MM.1S (cell line): ENCODE measurements around the gene ATAD3B.

Experiments
- DNase-seq: peaks from one replicate; pipeline ENCODE4 v3.0.0-alpha.2; 2015
- H2AFZ ChIP-seq: fragments of 300-600 bp; sonication (generic); 2 replicates; pipeline ENCODE4 v1.6.0; 2016; ENCODE audit warnings: antibody characterized with exemption, low read length
- H3F3A ChIP-seq: fragments of 300-600 bp; sonication (generic); 2 replicates; pipeline ENCODE4 v1.6.1; 2016; ENCODE audit warnings: mild to moderate bottlenecking, antibody characterized with exemption, low read length, moderate library complexity, mixed read lengths; ENCODE audit not compliant: insufficient read depth
- H3K27ac ChIP-seq: fragments of 300-600 bp; sonication (generic); 2 replicates; pipeline ENCODE4 v1.5.1; 2016; ENCODE audit warnings: mild to moderate bottlenecking, low read length
- H3K27me3 ChIP-seq: fragments of 300-600 bp; sonication (generic); replicated peaks from 2 replicates; pipeline ENCODE4 v1.6.0; 2016; ENCODE audit warnings: low read length; ENCODE audit not compliant: insufficient read depth
- H3K36me3 ChIP-seq: fragments of 300-600 bp; sonication (generic); replicated peaks from 2 replicates; pipeline ENCODE4 v1.6.1; 2016; ENCODE audit warnings: mild to moderate bottlenecking, low read length, mixed read lengths; ENCODE audit not compliant: insufficient read depth
- H3K4me1 ChIP-seq: fragments of 300-600 bp; sonication (generic); 2 replicates; pipeline ENCODE4 v1.6.1; 2016; ENCODE audit warnings: low read length, mixed read lengths
- H3K4me2 ChIP-seq: fragments of 300-600 bp; sonication (generic); 2 replicates; pipeline ENCODE4 v1.6.0; 2016; ENCODE audit warnings: low read depth, low read length
- H3K4me3 ChIP-seq: fragments of 300-600 bp; sonication (generic); 2 replicates; pipeline ENCODE4 v1.5.1; 2016; ENCODE audit warnings: low read length, mixed read lengths
- H3K79me2 ChIP-seq: fragments of 300-600 bp; sonication (generic); 2 replicates; pipeline ENCODE4 v1.6.1; 2016; ENCODE audit warnings: mixed run types, low read length, mixed read lengths
- H3K9ac ChIP-seq: fragments of 300-600 bp; sonication (generic); 2 replicates; pipeline ENCODE4 v1.6.1; 2016; ENCODE audit warnings: low read length, mixed read lengths
- H3K9me2 ChIP-seq: fragments of 300-600 bp; sonication (generic); replicated peaks from 2 replicates; pipeline ENCODE4 v1.6.1; 2016; ENCODE audit warnings: mild to moderate bottlenecking, low read length, mixed read lengths; ENCODE audit not compliant: insufficient read depth
- H3K9me3 ChIP-seq: fragments of 300-600 bp; sonication (generic); replicated peaks from 2 replicates; pipeline ENCODE4 v1.6.1; 2016; ENCODE audit warnings: mild to moderate bottlenecking, low read length, mixed read lengths; ENCODE audit not compliant: insufficient read depth
- H4K20me1 ChIP-seq: fragments of 300-600 bp; sonication (generic); 2 replicates; pipeline ENCODE4 v1.6.1; 2016; ENCODE audit warnings: mild to moderate bottlenecking, low read length, moderate library complexity, mixed read lengths; ENCODE audit not compliant: insufficient read depth
- EZH2 ChIP-seq: fragments of 300-600 bp; sonication (generic); optimal IDR thresholded peaks from 2 replicates; pipeline ENCODE3; 2017; ENCODE audit warnings: low read depth, mild to moderate bottlenecking, antibody characterized with exemption, low read length, mixed read lengths
- EZH2phosphoT487 ChIP-seq: fragments of 300-600 bp; sonication (generic); IDR thresholded peaks from 2 replicates; pipeline ENCODE4 v1.6.1; 2018; ENCODE audit warnings: antibody characterized with exemption, low read length
- TF ChIP-seq, protein P1 (sequence below): fragments of 300-600 bp; sonication (generic); IDR thresholded peaks from 2 replicates; pipeline ENCODE4 v1.5.1; 2016; ENCODE audit warnings: antibody characterized with exemption, low read length, mixed read lengths

The ATAD3B gene

DNA sequence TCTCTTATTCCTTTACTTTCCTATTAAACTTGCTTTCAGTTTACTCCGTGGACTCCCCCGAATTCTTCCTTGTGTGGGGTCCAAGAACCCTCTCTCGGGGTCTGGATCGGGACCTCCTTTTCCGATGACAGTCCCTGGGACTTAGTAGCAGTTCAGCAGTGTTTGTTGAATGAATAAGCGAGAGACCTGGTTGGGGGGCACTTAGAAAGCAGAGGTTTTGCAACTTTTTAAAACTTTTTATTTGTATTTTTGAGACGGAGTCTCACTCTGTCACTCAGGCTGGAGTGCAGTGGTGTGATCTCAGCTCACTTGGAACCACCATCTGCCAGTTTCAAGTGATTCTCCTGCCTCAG, 48.3 kb upstream of the ATAD3B start:
- no peaks in the 10 kb centered on the region for H3K79me2 ChIP-seq
- no peak overlapping the region for H3K9ac ChIP-seq
- H3K4me2 ChIP-seq: no peak overlapping the region
- no peaks in the 10 kb centered on the region for H3K9me3 ChIP-seq
- no peaks in the 10 kb centered on the region for H3F3A ChIP-seq
- H3K36me3 ChIP-seq: no peaks in the 10 kb centered on the region
- 0 out of 2 replicates have a peak, but pooled peaks cover 2% of the 10 kb centered on the region for H3K4me1 ChIP-seq
- no peak overlapping the region for H2AFZ ChIP-seq
- no peak for DNase-seq
- no peaks in the 10 kb centered on the region for H3K9me2 ChIP-seq
- H3K27ac ChIP-seq: no peak overlapping the region
- H3K4me3 ChIP-seq: no peak overlapping the region
- TF ChIP-seq, protein P1, sequence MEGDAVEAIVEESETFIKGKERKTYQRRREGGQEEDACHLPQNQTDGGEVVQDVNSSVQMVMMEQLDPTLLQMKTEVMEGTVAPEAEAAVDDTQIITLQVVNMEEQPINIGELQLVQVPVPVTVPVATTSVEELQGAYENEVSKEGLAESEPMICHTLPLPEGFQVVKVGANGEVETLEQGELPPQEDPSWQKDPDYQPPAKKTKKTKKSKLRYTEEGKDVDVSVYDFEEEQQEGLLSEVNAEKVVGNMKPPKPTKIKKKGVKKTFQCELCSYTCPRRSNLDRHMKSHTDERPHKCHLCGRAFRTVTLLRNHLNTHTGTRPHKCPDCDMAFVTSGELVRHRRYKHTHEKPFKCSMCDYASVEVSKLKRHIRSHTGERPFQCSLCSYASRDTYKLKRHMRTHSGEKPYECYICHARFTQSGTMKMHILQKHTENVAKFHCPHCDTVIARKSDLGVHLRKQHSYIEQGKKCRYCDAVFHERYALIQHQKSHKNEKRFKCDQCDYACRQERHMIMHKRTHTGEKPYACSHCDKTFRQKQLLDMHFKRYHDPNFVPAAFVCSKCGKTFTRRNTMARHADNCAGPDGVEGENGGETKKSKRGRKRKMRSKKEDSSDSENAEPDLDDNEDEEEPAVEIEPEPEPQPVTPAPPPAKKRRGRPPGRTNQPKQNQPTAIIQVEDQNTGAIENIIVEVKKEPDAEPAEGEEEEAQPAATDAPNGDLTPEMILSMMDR: no peak
- TF ChIP-seq EZH2phosphoT487: no peak
- TF ChIP-seq EZH2: no peak
- no peaks in the 10 kb centered on the region for H4K20me1 ChIP-seq
- peaks cover 24% of the 10 kb centered on the region for H3K27me3 ChIP-seq

DNA sequence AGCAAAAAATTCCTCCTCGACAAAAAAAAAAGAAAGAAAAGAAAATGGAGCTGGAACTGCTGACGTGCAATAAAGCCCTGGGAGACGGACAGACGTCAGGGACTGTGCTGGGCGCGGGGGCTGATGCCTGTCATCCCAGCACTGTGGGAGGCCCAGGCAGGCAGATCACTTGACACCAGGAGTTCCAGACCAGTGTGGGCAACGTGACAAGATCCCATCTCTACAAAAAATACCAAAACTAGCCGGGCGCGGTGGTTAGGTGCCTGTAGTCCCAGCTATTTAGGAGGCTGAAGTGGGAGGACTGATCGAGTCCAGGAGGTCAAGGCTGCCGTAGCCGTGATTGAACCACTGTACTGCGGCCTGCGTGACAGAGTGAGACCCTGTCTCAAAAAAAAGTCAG, 46.9 kb upstream of the ATAD3B start:
- TF ChIP-seq EZH2 (no peak), EZH2phosphoT487 (no peak)
- TF ChIP-seq, protein P1: no peak
- no peaks in the 10 kb centered on the region for H3K4me1 ChIP-seq
- no peak overlapping the region for H3K27ac ChIP-seq
- DNase-seq: no peak
- H3K9me2 ChIP-seq: no peaks in the 10 kb centered on the region
- H3K36me3 ChIP-seq: no peaks in the 10 kb centered on the region
- no peaks in the 10 kb centered on the region for H3K79me2 ChIP-seq
- H3K4me3 ChIP-seq: no peak overlapping the region
- peaks cover 38% of the 10 kb centered on the region for H3K27me3 ChIP-seq
- H3K4me2 ChIP-seq: no peak overlapping the region
- no peaks in the 10 kb centered on the region for H3K9me3 ChIP-seq
- H2AFZ ChIP-seq: no peak overlapping the region
- H3K9ac ChIP-seq: no peak overlapping the region
- no peaks in the 10 kb centered on the region for H4K20me1 ChIP-seq
- no peaks in the 10 kb centered on the region for H3F3A ChIP-seq

DNA sequence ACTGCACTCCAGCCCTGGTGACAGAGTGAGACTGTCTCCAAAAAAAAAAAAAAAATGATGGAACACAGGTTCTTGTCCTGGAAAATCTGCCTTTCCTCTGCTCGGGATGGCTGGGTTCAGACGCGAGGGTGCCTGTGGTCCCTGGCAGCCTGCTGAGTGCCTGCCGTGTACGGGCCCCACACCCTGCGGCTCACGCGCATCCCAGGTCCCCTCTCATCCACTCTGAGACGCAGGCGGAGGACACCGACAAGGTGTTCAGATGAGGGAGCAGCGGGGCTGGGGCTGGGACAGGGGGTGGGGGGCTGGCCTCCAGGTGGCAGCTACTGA, 46.2 kb upstream of the ATAD3B start:
- H3K4me1 ChIP-seq: no peaks in the 10 kb centered on the region
- no peak for TF ChIP-seq EZH2phosphoT487
- TF ChIP-seq, protein P1: no peak
- DNase-seq: no peak
- H3K9me3 ChIP-seq: no peaks in the 10 kb centered on the region
- H3K27me3 ChIP-seq: peaks cover 45% of the 10 kb centered on the region
- H2AFZ ChIP-seq: no peak overlapping the region
- no peaks in the 10 kb centered on the region for H3K36me3 ChIP-seq
- H3K4me3 ChIP-seq: no peak overlapping the region
- no peaks in the 10 kb centered on the region for H3F3A ChIP-seq
- no peak overlapping the region for H3K27ac ChIP-seq
- no peak overlapping the region for H3K9ac ChIP-seq
- H4K20me1 ChIP-seq: no peaks in the 10 kb centered on the region
- no peaks in the 10 kb centered on the region for H3K9me2 ChIP-seq
- H3K4me2 ChIP-seq: no peak overlapping the region
- no peaks in the 10 kb centered on the region for H3K79me2 ChIP-seq
